HepG2 (cell line): ENCODE measurements around the gene SRF. TPM values are rescaled to one million over a fixed set of nuclear protein-coding genes. Genes with fewer than 3 reads are reported as not detected.
A peak's percentile ranks its signal among the peaks of the same experiment; 100 is the strongest.

Source experiments
- GMEB2 ChIP-seq: IDR thresholded peaks from 2 replicates; pipeline ENCODE4 v1.6.1; 2016; ENCODE audit warnings: missing biosample characterization, missing genetic modification reagents, low read depth
- IRF2 ChIP-seq: IDR thresholded peaks from 2 replicates; pipeline ENCODE4 v1.6.1; 2018; ENCODE audit warnings: missing genetic modification reagents, missing compliant biosample characterization
- NFE2 ChIP-seq: sonication (generic); formaldehyde crosslinking; IDR thresholded peaks from 2 replicates; pipeline ENCODE4 v1.4.0; 2020; ENCODE audit warnings: missing genetic modification reagents
- NFKB2 ChIP-seq: sonication (generic); formaldehyde crosslinking; IDR thresholded peaks from 2 replicates; pipeline ENCODE4 v1.4.0; 2020; ENCODE audit warnings: missing genetic modification reagents, borderline replicate concordance
- NR2F1 ChIP-seq, 2 experiments: fragments of 450-650 bp in 1 of 2; formaldehyde crosslinking in 1 of 2; IDR thresholded peaks; 2 replicates each; pipeline versions ENCODE4 v1.5.0 to v1.6.1; 2016 to 2020; ENCODE audit warnings: mild to moderate bottlenecking in 1 of 2, missing compliant biosample characterization in 1 of 2, missing genetic modification reagents in 1 of 2, moderate library complexity in 1 of 2
- SMC3 ChIP-seq: IDR thresholded peaks from 2 replicates; pipeline ENCODE4 v1.6.1; 2011; ENCODE audit warnings: low read length, improper control_type of control experiment
- TFAP4 ChIP-seq: sonication (generic); IDR thresholded peaks from 2 replicates; pipeline ENCODE4 v1.6.1; 2016; ENCODE audit warnings: low read depth, borderline replicate concordance
- ZBTB10 ChIP-seq: sonication (generic); formaldehyde crosslinking; IDR thresholded peaks from 2 replicates; pipeline ENCODE4 v1.4.0; 2020; ENCODE audit warnings: missing genetic modification reagents, borderline replicate concordance
- ZBTB38 ChIP-seq: sonication (generic); formaldehyde crosslinking; IDR thresholded peaks from 2 replicates; pipeline ENCODE4 v1.5.1; 2020; ENCODE audit warnings: mild to moderate bottlenecking, missing genetic modification reagents
- ZFP82 ChIP-seq: sonication (generic); formaldehyde crosslinking; IDR thresholded peaks from 2 replicates; pipeline ENCODE4 v1.5.1; 2020; ENCODE audit warnings: mild to moderate bottlenecking, missing genetic modification reagents, borderline replicate concordance
- ZNF460 ChIP-seq: sonication (generic); formaldehyde crosslinking; IDR thresholded peaks from 2 replicates; pipeline ENCODE4 v1.5.1; 2020; ENCODE audit warnings: missing genetic modification reagents, mild to moderate bottlenecking, borderline replicate concordance
- ZNF687 ChIP-seq: sonication (generic); formaldehyde crosslinking; IDR thresholded peaks from 2 replicates; pipeline ENCODE4 v1.5.1; 2020; ENCODE audit warnings: mild to moderate bottlenecking, missing genetic modification reagents, moderate library complexity
- ZNF713 ChIP-seq: sonication (generic); formaldehyde crosslinking; IDR thresholded peaks from 2 replicates; pipeline ENCODE4 v1.4.0; 2020; ENCODE audit warnings: mild to moderate bottlenecking, missing genetic modification reagents
- polyA plus RNA-seq, 8 experiments: library from polyadenylated mRNA; depleted of rRNA in 3 of 8; stranded (reverse) in 7 of 8; unstranded in 1 of 8; fragments of >200 nt; fragmentation: Illumina TruSeq in 4 of 8; extraction: Trizol in 4 of 8; gene quantifications; 2 replicates each; pipeline versions ENCODE4 v1.2.1 to v1.2.3, GENCODE V29; 2011 to 2016; ENCODE audit warnings: low read depth in 4 of 8, missing spikeins in 1 of 8, mixed read lengths in 1 of 8; ENCODE audit not compliant: insufficient read depth in 1 of 8
- total RNA-seq, 5 experiments: library from RNA; depleted of rRNA; stranded (reverse); fragments of >200 nt; fragmentation: Illumina TruSeq; extraction: Trizol; gene quantifications; 2 replicates each; pipeline ENCODE4 v1.2.3, GENCODE V29; 2016; ENCODE audit warnings: low read depth in 1 of 5

Gene SRF
- total and polyA plus RNA-seq, 2 of the 13 experiments (the other 11 are each of a cell fraction or from before 2014, with no cell fraction given) = 25.5 to 44.1 TPM

- TF ChIP-seq ZNF687 (peak; percentile 23; the same call in 1 of the 2 replicates), TFAP4 (no peak), NFE2 (CRISPR knock-in tag) (no peak), ZNF713 (CRISPR knock-in tag) (no peak), GMEB2 (CRISPR knock-in tag) (no peak), ZBTB10 (CRISPR knock-in tag) (no peak), IRF2 (no peak), ZNF460 (CRISPR knock-in tag) (no peak), SMC3 (no peak), NFKB2 (no peak), ZFP82 (CRISPR knock-in tag) (no peak), NR2F1 (CRISPR knock-in tag; IDR thresholded peaks at IDR 0.05) (no peak), ZBTB38 (0 out of 2 replicates have a peak, but pooled peaks have one; percentile 22)
- TF ChIP-seq, all 625 proteins: peak for 3
These were observed 32.1 kb downstream of the SRF start (continued) for GRCh38 chr6:43203029-43203717.
